ENCODE data around the gene ETF1.

ETF1 gene

DNA sequence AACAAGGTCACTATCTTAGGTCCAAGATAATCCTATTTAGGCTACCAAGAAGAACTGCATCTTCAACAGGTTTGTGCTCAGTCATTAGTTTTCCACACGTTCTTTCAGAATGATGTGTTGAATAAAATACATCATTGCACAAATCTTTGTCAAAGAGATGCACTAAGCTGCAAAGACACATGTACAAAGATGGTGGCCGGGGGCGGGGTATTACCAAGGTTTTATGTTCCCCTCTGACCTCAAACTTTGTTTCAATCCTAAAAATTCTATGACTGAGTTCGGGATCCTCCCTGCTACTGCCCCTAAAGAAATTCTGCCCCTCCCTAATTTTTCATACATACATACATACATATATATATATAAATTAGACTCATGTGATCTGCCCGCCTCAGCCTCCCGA lies 17.9 kb upstream of the ETF1 start:
- DNase-seq = no peak

DNA sequence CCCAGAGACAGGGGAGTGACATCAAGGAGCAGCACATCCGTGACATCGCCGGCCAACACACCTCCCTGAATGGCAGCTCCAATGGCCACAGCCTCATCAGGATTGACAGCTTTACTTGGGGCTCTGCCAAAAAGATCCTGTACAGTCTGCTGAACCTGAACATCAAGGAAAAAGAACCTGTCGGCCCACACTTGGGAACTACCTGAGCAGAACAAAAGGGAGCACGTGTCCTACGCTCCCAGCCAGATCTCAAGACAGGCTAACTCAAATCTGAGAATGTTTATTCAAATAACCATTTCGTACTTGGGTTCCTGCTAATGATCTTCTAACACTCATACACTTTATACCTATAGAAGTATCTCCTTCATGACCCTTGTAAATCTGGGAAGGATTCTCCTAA lies 16.9 kb upstream of the ETF1 start:
- no peak for DNase-seq

DNA sequence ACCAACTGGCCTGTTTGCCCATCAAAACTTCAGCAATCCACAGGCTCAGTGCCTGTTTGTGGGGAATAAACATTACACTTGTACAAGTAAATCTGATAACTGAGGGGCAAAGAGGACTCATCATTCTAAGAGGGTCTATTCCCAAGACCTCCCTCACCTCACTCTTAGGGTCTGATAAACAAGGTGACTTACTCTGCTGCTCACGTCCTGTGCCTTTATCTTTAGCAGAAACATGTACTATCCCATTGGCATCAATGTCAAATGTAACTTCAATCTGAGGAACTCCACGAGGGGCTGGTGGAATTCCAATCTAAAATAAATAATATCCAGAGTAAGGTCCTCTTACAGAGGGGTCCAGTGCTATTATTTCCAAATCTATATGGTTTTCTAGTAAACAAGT lies 14.6 kb upstream of the ETF1 start:
- no peak for DNase-seq

DNA sequence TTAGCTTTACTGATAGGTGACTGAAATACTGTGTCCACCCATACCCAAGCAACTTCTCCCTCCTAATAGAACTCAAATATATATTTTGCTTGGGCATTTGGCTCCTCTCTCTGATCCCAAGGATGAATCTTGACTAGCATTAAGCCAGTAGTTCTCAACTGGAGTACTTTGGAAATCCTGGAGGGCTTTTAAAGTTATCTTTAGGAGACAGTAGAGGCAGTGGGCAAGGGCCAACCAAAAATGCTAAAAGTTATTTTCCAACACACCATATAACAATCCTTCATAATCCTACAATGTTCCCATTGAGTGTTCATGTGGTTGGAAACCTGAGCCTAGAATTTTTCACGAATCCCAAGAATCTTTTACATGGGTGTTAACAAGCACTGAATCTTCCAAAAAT lies 11.1 kb upstream of the ETF1 start:
- no peak for DNase-seq

DNA sequence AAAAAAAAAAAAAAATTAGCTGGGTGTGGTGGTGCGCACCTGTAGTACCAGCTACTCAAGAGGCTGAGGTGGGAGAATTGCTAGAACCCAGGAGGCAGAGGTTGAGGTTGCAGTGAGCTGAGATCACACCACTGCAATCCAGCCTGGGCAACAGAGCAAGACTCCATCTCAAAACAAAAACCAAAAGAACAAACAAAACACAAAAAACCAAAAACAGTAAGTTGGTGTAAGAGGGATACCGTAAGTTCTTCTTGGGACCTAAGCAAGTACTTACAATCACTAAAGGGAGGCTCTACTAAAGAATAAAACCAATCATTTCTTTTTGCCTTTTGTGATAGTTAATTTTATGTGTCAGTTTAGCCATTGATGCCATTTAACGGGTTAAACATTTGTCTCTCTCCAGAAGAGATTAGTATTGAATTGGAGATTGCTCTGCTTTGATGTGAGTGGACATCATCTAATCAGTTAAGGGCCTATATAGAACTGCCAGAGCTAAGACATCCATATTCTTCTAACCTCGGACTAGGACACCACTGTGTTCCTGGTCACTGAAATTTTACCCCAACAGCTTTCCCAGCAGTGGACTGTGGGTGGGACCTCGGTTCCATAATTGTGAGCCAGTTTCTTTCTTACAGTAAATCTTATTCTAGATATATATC lies 10.5 kb upstream of the ETF1 start:
- DNase-seq = no peak

DNA sequence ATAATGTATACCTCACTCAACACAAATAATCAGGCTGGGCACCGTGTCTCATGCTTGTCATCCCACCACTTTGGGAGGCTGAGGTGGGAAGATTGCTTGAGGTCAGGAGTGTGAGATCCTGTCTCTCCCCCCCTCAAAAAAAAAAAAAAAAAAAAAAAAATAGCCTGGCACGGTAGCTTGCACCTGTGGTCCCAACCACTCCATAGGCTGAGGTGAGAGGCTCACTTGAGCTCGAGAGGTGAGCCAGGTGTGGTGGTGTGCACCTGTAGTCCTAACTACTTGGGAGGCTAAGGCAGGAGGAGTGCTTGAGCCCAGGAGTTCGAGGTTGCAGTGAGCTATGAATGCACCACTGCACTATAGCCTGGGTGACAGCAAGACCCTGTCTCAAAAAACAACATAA lies 9.6 kb upstream of the ETF1 start:
- no peak for DNase-seq

DNA sequence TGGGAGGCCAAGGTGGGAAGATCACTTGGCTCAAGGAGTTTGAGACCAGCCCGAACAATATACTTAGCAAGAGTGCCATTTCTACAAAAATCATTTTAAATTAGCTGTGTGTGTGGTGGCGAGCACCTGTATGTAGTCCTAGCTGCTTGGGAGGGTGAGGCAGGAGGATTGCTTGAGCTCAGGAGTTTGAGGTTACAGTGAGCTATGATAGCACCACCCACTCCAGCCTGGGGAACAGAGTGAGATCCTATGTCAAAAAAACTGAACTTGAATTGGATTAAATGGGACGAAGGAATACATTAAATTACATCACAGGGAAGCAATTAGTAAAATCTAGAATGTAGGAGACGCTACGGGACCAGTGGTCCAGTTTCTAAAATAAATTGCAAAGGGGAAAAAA lies 6.4 kb upstream of the ETF1 start:
- no peak for DNase-seq

DNA sequence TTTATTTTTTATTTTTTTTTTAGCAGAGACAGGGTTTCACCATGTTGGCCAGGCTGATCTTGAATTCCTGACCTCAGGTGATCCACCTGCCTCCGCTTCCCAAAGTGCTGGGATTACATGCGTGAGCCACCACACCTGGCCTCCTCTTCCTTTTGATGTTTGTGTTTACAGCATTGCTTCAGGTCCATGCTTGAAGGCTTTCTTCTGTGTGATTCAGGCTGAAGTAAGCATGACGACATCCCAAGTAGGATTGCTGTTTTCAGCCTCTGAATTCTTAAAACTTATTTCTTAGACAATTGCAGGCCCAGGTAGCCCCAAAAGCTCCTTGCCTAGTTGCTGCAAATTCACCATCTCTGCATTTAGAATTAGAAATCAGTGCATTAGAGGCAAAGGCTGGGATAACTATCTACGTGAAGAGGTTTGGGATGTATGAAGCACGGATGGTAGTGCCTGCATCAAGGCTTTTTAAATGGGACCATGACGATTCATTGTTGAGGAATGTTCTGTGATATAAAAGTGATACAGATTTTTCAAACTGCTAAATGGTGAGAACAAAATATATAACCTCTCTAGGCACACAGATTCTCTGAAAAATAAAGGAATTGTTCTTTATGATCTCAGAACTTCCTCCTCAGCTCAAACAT lies 3.0 kb upstream of the ETF1 start:
- no peak for DNase-seq

DNA sequence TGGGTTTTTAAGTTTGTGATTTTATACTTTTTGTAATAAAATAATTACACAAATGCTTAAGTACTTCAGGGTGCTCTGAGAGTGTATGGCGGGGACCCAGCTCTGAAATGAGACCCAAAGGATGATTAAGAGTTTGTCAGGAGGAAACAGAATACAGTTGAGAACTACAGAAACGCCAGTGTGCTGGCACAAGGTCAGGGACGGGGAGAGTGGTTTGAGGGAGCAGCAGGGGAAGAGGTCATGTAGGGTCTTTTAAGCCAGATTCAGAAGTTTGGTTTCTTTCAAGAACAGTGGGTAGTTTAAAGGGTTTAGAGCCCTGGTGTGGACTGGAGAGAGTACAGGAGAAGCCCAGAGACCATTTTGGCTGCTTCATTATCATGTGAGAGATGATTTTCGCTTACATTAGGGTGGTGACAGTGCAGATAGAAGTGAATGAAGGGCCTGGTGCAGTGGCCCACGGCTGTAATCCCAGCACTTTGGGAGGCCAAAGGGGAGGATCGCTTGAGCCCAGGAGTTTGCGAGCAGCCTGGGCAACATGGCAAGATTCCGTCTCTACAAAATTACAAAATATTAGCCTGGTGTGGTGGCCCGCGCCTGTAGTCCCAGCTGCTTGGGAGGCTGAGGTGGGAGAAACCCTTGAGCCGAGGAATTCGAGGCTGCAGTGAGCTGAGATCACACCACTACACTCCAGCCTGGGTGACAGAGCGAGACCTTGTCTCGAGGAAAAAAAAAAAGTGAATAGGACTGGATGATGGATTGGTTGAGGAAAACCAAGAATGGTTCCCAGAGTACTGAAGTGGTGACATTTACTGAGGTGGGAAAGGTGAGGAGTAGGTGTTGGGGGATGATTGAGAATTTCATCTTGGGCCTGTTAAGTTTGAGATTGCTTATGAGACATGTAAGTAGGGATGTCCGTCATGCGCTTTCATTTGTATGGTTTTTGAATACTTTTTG lies 1.4 kb upstream of the ETF1 start:
- DNase-seq = no peak

DNA sequence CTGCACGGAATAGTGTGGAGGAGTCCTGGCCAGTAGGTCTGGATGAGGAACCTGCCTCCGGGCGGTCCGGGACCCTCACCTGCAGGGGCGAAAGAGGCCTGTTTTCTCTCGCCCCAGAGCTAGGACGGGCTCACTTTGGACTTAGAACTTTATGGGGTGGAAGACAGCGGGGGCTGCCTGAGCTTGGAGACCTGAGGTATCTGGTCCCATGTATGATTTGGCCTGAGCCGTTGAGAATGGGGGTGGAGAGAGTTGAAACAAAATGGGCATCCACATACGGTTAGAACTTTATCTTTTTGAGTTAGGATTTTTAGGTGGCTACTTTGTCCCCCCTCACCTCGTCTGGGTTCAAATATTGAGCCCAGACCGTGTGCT lies 681 bp upstream of the ETF1 start:
- DNase-seq = no peak

DNA sequence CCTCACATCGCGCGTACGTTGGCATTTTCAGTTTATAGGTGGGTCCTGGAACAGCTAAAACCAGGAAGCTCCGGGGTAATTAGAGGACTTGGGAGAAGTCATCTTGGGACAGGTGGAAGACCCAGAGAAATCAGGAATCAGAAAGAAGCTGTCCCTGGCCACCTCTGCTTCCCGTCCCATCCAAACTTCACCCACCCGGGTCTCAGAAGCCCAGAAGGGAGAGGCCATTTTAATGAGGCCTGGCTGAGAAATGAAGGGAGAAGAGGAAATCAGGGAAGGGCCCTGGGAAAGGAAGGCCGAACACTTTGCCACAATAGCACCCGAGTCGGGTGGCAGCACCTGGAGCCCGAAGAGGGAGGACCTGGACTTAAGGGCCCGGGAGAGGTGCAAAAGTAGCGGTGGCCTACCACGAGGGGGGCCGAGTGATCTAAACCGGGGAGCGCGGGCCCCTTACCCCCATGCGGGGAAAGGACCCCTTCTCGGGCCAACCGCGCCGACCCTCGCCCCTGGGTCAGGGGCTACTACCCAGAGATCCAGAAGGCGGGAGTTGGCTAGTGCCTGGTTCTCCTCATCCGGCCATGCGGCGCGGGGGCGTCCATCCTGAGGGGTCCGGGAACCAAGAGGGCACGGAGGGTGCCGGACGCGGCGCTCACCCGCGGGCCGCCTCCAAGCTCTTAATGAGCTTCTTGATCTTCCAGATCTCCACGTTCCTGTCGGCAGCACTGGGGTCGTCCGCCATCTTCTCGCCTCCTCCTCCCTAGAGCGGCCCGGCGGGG lies 668 bp downstream of the ETF1 start:
- DNase-seq = peak; percentile 62

DNA sequence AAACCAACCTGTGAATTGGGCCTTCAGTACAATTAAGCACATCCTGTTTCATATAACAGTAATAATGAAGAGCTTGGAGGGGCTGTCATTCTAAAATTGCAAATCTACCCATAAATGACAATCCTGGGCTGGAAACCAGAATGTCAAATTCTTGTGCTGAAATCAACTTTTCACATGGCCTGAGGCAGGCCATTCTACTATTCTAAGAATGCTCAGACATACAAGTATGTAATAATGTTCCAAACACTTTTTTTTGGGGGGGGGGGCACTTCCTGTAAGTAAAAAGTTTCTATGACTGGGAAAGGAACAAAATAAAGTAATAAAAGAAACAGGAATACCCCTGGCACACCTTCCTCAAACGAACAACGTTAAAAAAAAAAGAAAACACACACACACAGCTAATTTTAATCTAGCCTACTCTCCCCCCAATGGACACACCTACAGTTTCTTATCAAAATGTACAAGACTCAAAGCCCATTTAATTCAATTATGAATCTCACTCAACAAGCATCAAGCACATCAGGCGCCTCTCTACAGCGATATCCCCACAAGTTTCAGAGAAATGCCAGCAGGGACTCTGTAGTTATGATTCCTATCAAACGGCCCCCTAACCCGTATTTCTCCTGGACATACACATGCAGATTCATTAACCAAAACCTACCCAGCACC lies 1.4 kb downstream of the ETF1 start:
- no peak for DNase-seq

DNA sequence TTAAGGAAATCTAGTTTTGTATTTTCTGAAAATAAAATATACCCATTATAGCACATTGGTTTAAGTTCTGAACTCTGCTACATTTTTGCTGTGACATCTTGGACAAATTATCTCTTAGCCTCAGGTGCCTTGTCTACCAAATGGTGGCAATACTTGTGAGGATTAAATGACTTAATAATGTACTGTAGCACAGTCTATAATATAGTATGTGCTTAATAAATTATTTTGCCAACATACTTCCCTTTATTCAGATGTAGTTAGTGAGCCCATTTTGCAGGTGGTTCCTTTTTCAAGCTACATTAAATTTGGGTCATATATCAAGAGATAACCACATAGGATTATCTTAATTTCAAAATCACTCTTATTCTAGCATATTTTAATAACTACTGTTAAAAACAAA lies 3.2 kb downstream of the ETF1 start:
- no peak for DNase-seq

DNA sequence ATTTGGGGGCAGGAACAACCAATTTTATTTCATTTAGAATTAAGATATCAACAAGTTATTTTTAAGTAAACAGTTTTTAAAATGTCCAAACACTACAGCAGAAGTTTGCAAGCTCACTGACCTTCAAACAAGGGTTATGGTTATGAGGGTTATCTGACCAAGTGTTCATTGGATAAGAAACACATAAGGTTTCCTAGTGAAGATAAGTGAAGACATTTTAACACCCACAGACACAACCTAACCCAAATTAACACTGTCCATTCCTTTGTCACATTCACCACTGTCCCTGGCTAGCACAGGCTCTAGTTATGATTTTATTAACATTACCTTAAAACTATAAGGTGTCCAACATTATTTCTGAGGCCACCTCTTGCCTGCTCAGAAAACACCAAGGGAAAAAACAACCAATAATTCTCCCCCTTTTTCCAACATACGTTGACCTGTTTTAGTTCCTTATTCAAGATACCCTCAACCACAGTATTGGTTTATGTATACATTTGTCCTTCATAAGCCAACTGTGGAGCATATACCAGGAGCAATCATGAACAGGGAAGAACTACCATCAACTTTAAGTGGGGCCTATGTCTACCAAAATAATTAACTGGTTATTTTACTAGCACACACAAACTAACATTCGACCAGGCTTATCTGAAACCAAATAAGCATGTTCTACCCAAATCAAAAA lies 4.0 kb downstream of the ETF1 start:
- DNase-seq = no peak

DNA sequence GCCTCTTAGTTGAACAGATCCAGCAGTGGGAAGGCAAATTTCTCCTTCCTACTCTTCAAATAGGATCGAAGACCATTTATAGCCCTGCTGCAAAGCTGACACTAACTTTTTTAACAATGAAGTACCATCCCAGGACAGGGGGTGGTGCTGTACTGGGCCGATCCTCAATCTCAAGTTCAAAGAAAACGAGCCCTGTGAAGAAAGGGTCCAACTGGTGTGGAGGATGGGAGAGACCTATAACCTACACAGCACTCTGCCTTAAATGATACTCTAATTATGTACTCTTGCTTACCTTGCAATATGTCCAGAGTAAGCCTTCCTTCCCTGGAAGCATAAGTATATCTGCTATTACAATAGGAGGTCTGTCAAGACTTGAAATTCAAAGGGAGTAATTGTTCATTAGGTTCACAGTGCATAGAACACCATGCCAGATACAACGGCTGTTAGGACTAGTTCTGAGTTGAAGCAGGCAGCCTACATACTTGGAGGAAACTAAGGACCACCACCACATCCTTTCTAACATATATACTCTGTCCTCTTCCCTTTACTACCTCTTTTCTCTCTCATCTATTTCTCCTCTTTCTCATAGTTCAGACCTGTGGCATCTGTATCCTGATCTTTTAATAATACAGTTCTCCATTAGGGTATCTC lies 6.2 kb downstream of the ETF1 start:
- no peak for DNase-seq

DNA sequence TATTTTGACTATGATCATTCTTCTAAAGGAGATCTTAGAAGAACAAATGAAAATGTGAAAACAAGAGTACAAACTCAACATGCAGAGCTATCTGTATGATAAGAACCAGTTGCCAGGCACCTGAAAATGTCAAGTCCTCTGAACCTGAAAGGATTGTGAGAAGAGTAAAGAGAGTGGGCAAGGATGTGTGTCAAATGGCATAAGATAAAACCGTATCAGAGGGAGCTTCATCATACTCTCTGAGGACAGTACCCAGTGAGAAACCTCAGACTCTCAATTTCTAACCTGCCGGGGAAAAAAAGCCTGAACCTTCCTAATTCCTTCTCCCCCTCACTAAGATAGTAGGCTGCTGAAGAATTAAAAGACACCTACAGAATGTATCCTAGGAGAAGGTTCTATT lies 6.8 kb downstream of the ETF1 start:
- no peak for DNase-seq

DNA sequence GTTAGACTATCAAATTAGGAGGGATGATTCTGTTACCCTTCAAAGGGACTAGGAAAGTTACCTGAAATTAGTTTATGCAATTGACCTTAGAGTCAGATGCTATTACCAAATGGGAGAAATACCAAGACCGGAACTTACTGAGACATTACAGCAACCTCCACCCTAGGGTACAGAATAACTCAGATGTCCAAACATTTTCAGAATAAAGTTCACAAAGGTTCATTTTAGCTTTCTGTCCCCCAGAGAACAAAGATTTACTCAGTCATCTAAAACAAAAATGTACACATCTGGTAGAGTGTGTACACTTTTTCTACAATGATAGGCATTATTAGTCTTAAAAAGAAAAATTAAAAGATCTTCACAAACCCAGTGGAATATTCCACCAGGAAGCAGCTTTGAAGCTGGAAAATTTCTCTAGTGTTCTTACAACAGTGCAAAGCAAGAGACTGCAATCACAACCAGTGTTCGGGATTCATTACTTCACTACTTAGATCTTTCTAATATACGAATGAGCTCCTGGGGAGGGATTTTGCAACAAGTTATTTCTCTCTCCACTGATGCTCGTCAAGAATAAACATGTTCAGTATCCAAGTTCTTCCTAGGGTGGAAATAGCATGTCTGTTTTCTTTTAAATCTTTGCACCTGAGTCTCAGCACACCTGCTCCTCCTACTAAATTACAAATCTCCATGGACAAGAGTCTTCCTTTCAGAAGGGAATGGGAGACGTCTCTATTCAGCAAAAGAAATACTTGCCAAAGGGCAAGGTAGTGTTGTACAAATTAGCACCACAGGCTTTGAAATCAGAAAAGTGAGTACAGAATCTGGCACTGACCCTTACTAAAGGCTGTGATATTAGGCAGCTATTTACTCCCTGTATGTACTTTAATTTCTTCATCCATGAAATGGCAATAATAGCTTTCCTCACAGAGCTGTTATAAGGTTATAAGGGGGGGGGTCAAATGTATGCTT lies 8.8 kb downstream of the ETF1 start:
- no peak for DNase-seq

DNA sequence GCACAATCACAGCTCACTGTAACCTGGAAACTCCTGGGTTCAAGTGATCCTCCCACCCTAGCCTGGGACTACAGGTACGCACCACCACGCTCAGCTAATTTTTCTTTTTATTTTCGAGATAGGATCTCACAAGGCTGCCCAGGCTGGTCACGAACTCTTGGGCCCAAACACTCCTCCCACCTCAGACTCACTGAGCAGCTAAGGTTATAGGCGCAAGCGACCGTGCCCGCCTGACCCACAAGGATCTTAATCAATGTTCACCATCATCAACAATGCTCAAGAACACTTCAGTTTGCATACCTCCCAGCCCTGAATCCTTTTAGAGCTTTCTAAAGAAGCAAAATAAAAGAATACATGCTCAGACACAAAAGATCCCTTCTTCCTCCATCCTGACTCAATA lies 13.2 kb downstream of the ETF1 start:
- DNase-seq = no peak

DNA sequence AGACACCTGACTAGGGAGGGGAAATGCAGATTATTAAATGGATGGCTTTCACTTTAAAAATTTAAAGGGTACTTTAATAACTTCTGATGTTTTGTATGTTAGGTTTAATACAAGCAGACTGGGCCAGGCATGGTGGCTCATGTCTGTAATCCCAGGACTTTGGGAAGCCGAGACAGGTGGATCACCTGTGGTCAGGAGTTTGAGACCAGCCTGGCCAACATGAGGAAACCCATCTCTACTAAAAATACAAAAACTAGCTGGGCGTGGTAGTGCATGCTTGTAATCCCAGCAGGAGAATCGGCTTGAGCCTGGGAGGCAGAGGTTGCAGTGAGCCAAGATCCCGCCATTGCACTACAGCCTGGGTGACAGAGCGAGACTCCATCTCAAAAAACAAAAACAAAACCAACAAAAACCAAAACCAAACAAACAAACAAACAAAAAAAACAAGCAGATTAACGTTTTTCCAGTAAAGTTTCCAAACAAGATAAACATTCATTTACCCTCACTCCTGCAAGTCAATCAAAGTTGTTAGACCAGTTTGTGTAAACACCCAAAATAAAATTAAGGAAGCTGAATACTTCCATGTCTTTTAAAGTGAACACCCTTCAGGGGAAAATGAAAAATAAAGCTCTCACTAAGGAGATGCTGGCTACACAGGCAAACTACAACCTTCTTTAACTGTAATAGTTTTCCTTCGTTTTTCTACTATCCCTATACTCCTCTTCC lies 14.1 kb downstream of the ETF1 start:
- DNase-seq = no peak

DNA sequence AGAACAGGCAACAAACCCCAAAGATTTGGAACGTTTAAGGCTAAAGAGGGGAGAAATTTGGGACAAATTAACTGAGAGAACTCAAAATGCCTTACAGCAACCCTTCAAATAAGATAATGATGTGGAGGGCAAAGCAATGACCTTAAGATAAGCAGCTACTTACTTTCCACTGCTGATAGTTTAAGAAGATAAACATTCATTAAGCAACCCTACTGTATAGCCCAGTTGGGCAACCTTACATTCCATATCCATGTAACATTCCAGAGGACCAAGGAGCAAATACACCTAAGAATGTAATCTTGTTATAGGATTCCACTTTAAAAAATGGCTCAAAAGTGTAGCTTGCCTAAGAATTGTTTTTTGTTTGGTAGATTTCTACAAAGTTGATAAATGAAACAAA lies 14.8 kb downstream of the ETF1 start:
- DNase-seq = no peak
